GM12878 (cell line): ENCODE measurements around the gene USP4. TPM values are rescaled to one million over a fixed set of nuclear protein-coding genes. Genes with fewer than 3 reads are reported as not detected.

Source experiments
- ATAC-seq: fragments of 200-7000 bp; cut with Tn5 transposase; 3 replicates; pipeline ENCODE4 v1.9.1; 2020; ENCODE audit warnings: mild to moderate bottlenecking, moderate library complexity
- BruUV-seq: library from RNA; stranded (reverse); fragments of 400-500 nt; replicated peaks from 2 replicates; lab custom pipeline; 2021; lab: Mats Ljungman, UMichigan
- CTCF ChIA-PET: fragments of 300-600 bp; sonication (Branson Sonifier 250); formaldehyde crosslinking; extraction: SDS; loops from one replicate; lab custom pipeline; 2021; ENCODE audit warnings: inconsistent platforms; lab: Yijun Ruan, JAX
- POLR2A ChIA-PET: fragments of 350-600 bp; formaldehyde crosslinking; extraction: SDS; loops from one replicate; lab custom pipeline; 2021; ENCODE audit warnings: inconsistent platforms; lab: Charles Lee
- RAD21 ChIA-PET: fragments of 300-600 bp; sonication (Branson Sonifier 250); formaldehyde crosslinking; loops from one replicate; lab custom pipeline; 2023; ENCODE audit warnings: antibody characterized with exemption; ENCODE audit not compliant: unreplicated experiment; lab: Charles Lee
- SMC1A ChIA-PET: fragments of 300-600 bp; sonication (Branson Sonifier 250); formaldehyde crosslinking; loops from one replicate; lab custom pipeline; 2023; ENCODE audit not compliant: unreplicated experiment, uncharacterized antibody; lab: Charles Lee
- DNase-seq: peaks from one replicate; pipeline ENCODE4 v3.0.0-alpha.2; 2011; ENCODE audit warnings: low read depth, low spot score
- FAIRE-seq: peaks from 3 replicates; lab custom pipeline; 2011; peaks lifted over from hg19 to GRCh38; lab: Jason Lieb, UNC
- H2AFZ ChIP-seq: 2 replicates; pipeline ENCODE4 v1.6.0; 2011; ENCODE audit warnings: low read depth, low read length, control low read depth; ENCODE audit not compliant: control insufficient read depth
- H3K27ac ChIP-seq: 2 replicates; pipeline ENCODE4 v1.5.1; 2011; ENCODE audit warnings: control low read depth; ENCODE audit not compliant: control insufficient read depth, insufficient read depth
- H3K27me3 ChIP-seq, 2 experiments: replicated peaks in 1 of 2; 2 replicates each; pipeline versions ENCODE4 v1.6.0 to v1.6.1; 2011; ENCODE audit warnings: low read length in 1 of 2; ENCODE audit not compliant: control insufficient read depth in 2 of 2, insufficient read depth in 2 of 2
- H3K36me3 ChIP-seq, 2 experiments: 2 replicates each; pipeline ENCODE4 v1.5.1; 2011; ENCODE audit warnings: low read length in 1 of 2; ENCODE audit not compliant: control insufficient read depth in 2 of 2, insufficient read depth in 2 of 2
- H3K4me1 ChIP-seq: 2 replicates; pipeline ENCODE4 v1.6.1; 2011; ENCODE audit warnings: mild to moderate bottlenecking, low read length, moderate library complexity, mixed read lengths; ENCODE audit not compliant: control insufficient read depth, insufficient read depth
- H3K4me2 ChIP-seq: 2 replicates; pipeline ENCODE4 v1.6.0; 2011; ENCODE audit warnings: control low read depth; ENCODE audit not compliant: control insufficient read depth, insufficient read depth
- H3K4me3 ChIP-seq: fragments of 200-600 bp; sonication (generic); 2 replicates; pipeline ENCODE4 v1.5.1; 2016
- H3K79me2 ChIP-seq: 2 replicates; pipeline ENCODE4 v1.6.0; 2011; ENCODE audit warnings: low read length; ENCODE audit not compliant: control insufficient read depth, insufficient read depth
- H3K9ac ChIP-seq: 2 replicates; pipeline ENCODE4 v1.8.0; 2011; ENCODE audit warnings: low read length, control low read depth, mixed read lengths; ENCODE audit not compliant: control insufficient read depth, insufficient read depth
- H3K9me3 ChIP-seq: replicated peaks from 3 replicates; pipeline ENCODE4 v1.5.1; 2011; ENCODE audit warnings: mild to moderate bottlenecking, low read length; ENCODE audit not compliant: control insufficient read depth, insufficient read depth
- H4K20me1 ChIP-seq: 2 replicates; pipeline ENCODE4 v1.6.0; 2011; ENCODE audit not compliant: control insufficient read depth, insufficient read depth
- IKZF1 ChIP-seq: fragments of 450-650 bp; conservative IDR thresholded peaks from 2 replicates; pipeline ENCODE4 v1.6.1; 2017; ENCODE audit warnings: antibody characterized with exemption, mild to moderate bottlenecking
- IKZF2 ChIP-seq, 2 experiments: fragments of 450-650 bp; IDR thresholded peaks; 2 replicates each; pipeline ENCODE4 v1.6.1; 2017; ENCODE audit warnings: mild to moderate bottlenecking in 2 of 2, moderate library complexity in 2 of 2
- IRF4 ChIP-seq: IDR thresholded peaks from 2 replicates; pipeline ENCODE4 v1.6.1; 2011; ENCODE audit warnings: low read depth, low read length
- KLF5 ChIP-seq: fragments of 450-650 bp; IDR thresholded peaks from 2 replicates; pipeline ENCODE4 v1.6.1; 2014; ENCODE audit warnings: mild to moderate bottlenecking; ENCODE audit not compliant: partially characterized antibody
- SIN3A ChIP-seq: IDR thresholded peaks from 2 replicates; pipeline ENCODE4 v1.6.1; 2012; ENCODE audit warnings: low read depth, low read length, improper control_type of control experiment
- SMAD1 ChIP-seq: fragments of 450-650 bp; IDR thresholded peaks from 2 replicates; pipeline ENCODE4 v1.6.1; 2018; ENCODE audit warnings: mild to moderate bottlenecking, low read depth; ENCODE audit not compliant: partially characterized antibody
- SPI1 ChIP-seq: IDR thresholded peaks from 2 replicates; pipeline ENCODE4 v1.6.1; 2011; ENCODE audit warnings: low read depth, mild to moderate bottlenecking, low read length, moderate library complexity, borderline replicate concordance; ENCODE audit not compliant: insufficient read depth
- SUZ12 ChIP-seq: fragments of 200-600 bp; sonication (generic); IDR thresholded peaks from one replicate; pipeline ENCODE4 v1.6.1; 2018; ENCODE audit warnings: antibody characterized with exemption, mild to moderate bottlenecking; ENCODE audit not compliant: unreplicated experiment
- TAF1 ChIP-seq: IDR thresholded peaks from 2 replicates; pipeline ENCODE4 v1.6.1; 2011; ENCODE audit warnings: mild to moderate bottlenecking, low read depth, low read length, borderline replicate concordance
- YY1 ChIP-seq: IDR thresholded peaks from 2 replicates; pipeline ENCODE4 v1.6.1; 2011; ENCODE audit warnings: low read depth, mild to moderate bottlenecking, low read length
- WGBS: methylation state at CpG from one replicate; pipeline ENCODE4 v1.1.6; 2016; ENCODE audit warnings: low lambda C conversion rate; ENCODE audit not compliant: insufficient replicate concordance, insufficient coverage; ENCODE audit errors: missing lambda C conversion rate; 5-methylcytosine and 5-hydroxymethylcytosine counted together
- in situ Hi-C: fragments of 300-500 bp; cut with MboI; formaldehyde crosslinking; loops from 9 replicates; pipeline ENCODE4 v1.14.3; 2018; ENCODE audit warnings: mixed read lengths
- intact Hi-C: fragments of 100-400 bp; cut with micrococcal nuclease; formaldehyde crosslinking; loops from one replicate; pipeline ENCODE4 v1.14.2; 2022; ENCODE audit not compliant: unreplicated experiment
- polyA plus RNA-seq, 11 experiments: library from polyadenylated mRNA; depleted of rRNA in 4 of 11; unstranded in 6 of 11; stranded (reverse) in 5 of 11; fragments of >200 nt; fragmentation: Nextera tagmentation in 4 of 11; fragmentation: Illumina TruSeq in 1 of 11; extraction: Ambion mirVana in 4 of 11; extraction: Trizol in 1 of 11; gene quantifications; 1 replicate in 1 of 11; 2 replicates in 10 of 11; pipeline versions ENCODE4 v1.2.1 to v1.2.3, GENCODE V29; 2011 to 2016; ENCODE audit warnings: inconsistent platforms in 2 of 11, missing spikeins in 2 of 11, low read depth in 1 of 11
- total RNA-seq, 4 experiments: library from RNA; depleted of rRNA in 3 of 4; stranded (reverse); fragments of >200 nt in 3 of 4; fragmentation: Illumina TruSeq in 1 of 4; extraction: Trizol in 1 of 4; gene quantifications; 2 replicates each; pipeline versions ENCODE4 v1.2.1 to v1.2.3, GENCODE V29; 2013 to 2021
- TF ChIP-seq, protein P1 (sequence below): fragments of 150-350 bp; IDR thresholded peaks from 2 replicates; pipeline ENCODE4 v1.6.1; 2014; ENCODE audit warnings: mild to moderate bottlenecking, low read depth, low read length

Gene USP4
- total and polyA plus RNA-seq, 10 of the 15 experiments (the other 5 are each of a cell fraction or from before 2014, with no cell fraction given), result 26.5 to 77.1 (median 66.0) TPM

DNA sequence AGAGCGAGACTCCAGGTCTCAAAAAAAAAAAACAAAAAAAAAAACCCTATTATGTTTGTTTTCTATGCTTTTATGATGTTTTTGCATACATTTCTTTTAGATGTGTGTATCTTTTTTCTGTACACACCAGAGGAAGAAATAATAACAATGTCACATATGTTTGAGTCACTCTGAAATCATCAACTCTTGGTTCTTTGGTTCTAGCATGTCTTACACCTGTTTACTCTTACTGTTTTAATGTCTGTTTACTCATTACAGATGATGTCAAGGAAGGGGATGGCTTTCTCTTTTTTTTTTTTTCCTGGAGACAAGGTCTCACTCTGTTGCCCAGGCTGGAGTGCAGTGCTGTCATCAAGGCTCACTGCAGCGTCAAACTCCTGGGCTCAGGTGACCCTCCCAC lies 47.9 kb upstream of the USP4 start:
- no peak overlapping the region for H3K4me2 ChIP-seq
- DNase-seq (no peak), ATAC-seq (no peak), FAIRE-seq (no peak)
- no TSS peak for BruUV-seq
- 91% methylated on average over 2 of the region's 2 CpGs for WGBS
- TF ChIP-seq KLF5 (no peak), SUZ12 (no peak), IKZF2 (IDR thresholded peaks at IDR 0.05) (no peak)
- no peak overlapping the region for H3K9ac ChIP-seq
- RAD21 ChIA-PET, result no interaction called here
- no peak overlapping the region for H3K4me3 ChIP-seq
- H3K79me2 ChIP-seq, result peaks cover 80% of the 10 kb centered on the region
- POLR2A ChIA-PET, result interaction anchor here (0.9 kb wide), 1 partner anchor 21 kb away, joined by 4 read pairs; no protein-coding TSS in a partner anchor
- H4K20me1 ChIP-seq, result peaks cover 6% of the 10 kb centered on the region; the same call in 1 of the 2 replicates
- no peak overlapping the region for H3K27ac ChIP-seq
- H3K9me3 ChIP-seq, result peaks cover 2% of the 10 kb centered on the region
- CTCF ChIA-PET, result interaction anchor here (0.8 kb wide), 1 partner anchor 13 kb away, joined by 3 read pairs; no protein-coding TSS in a partner anchor
- H2AFZ ChIP-seq, result no peak overlapping the region
- SMC1A ChIA-PET, result interaction anchor here (2.1 to 2.5 kb wide), 2 partner anchors 8 to 22 kb away, joined by 5 read pairs; no protein-coding TSS in a partner anchor
- intact Hi-C loops (no loop called here), in situ Hi-C loops (no loop called here)
- peaks cover 3 to 4% of the 10 kb centered on the region in 2 experiments; a peak in 2 of 4 replicates for H3K36me3 ChIP-seq
- H3K4me1 ChIP-seq, result peaks cover 6% of the 10 kb centered on the region
- H3K27me3 ChIP-seq, result no peaks in the 10 kb centered on the region

GRCh38 chr3:49386056-49386756 lies 46.4 kb upstream of the USP4 start:
- in situ Hi-C loops, result no loop called here
- H3K4me1 ChIP-seq, result peaks cover 6% of the 10 kb centered on the region
- CTCF ChIA-PET, result interaction anchor here (0.9 to 1.3 kb wide), 2 partner anchors 8 to 11 kb away, joined by 3 read pairs; no protein-coding TSS in a partner anchor
- peaks cover 79% of the 10 kb centered on the region for H3K79me2 ChIP-seq
- peaks cover 6% of the 10 kb centered on the region; the same call in 1 of the 2 replicates for H4K20me1 ChIP-seq
- DNase-seq (no peak), FAIRE-seq (peak; percentile 38), ATAC-seq (peak; percentile 46; the same call in 1 of the 3 replicates)
- BruUV-seq, result no TSS peak
- peak in 1 of 2 experiments; percentile 30; a peak in 1 of 4 replicates for TF ChIP-seq IKZF2 (IDR thresholded peaks at IDR 0.05)
- TF ChIP-seq SIN3A, result no peak
- TF ChIP-seq, protein P1, sequence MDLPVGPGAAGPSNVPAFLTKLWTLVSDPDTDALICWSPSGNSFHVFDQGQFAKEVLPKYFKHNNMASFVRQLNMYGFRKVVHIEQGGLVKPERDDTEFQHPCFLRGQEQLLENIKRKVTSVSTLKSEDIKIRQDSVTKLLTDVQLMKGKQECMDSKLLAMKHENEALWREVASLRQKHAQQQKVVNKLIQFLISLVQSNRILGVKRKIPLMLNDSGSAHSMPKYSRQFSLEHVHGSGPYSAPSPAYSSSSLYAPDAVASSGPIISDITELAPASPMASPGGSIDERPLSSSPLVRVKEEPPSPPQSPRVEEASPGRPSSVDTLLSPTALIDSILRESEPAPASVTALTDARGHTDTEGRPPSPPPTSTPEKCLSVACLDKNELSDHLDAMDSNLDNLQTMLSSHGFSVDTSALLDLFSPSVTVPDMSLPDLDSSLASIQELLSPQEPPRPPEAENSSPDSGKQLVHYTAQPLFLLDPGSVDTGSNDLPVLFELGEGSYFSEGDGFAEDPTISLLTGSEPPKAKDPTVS, result no peak
- no peak for TF ChIP-seq IRF4
- TF ChIP-seq SMAD1, result no peak
- 0 out of 2 replicates have a peak, but pooled peaks have one; percentile 5 for TF ChIP-seq SPI1
- TF ChIP-seq YY1, result no peak
- TF ChIP-seq TAF1, result no peak
- TF ChIP-seq IKZF1, result 0 out of 2 replicates have a peak, but pooled peaks have one; percentile 21
- RAD21 ChIA-PET, result interaction anchor here (1.1 kb wide), 1 partner anchor 46 kb away, joined by 3 read pairs; the partner anchor contains the start of gene USP4
- POLR2A ChIA-PET, result interaction anchor here (0.6 kb wide), 1 partner anchor 16 kb away, joined by 9 read pairs; no protein-coding TSS in a partner anchor
- H3K4me2 ChIP-seq, result peak overlapping the region; percentile 47
- peak overlapping the region; percentile 37 for H3K27ac ChIP-seq
- intact Hi-C loops, result no loop called here
- H3K4me3 ChIP-seq, result no peak overlapping the region
- WGBS, result 38% methylated on average over 11 of the region's 11 CpGs
- H3K27me3 ChIP-seq, result no peaks in the 10 kb centered on the region
- H3K9ac ChIP-seq, result no peak overlapping the region
- SMC1A ChIA-PET, result no interaction called here
- no peak overlapping the region for H2AFZ ChIP-seq
- H3K36me3 ChIP-seq, result peaks cover 0 to 4% of the 10 kb centered on the region in 2 experiments; a peak in 2 of 4 replicates
- H3K9me3 ChIP-seq, result peaks cover 4% of the 10 kb centered on the region
